ENCODE results near the gene CAMTA1.

DNA sequence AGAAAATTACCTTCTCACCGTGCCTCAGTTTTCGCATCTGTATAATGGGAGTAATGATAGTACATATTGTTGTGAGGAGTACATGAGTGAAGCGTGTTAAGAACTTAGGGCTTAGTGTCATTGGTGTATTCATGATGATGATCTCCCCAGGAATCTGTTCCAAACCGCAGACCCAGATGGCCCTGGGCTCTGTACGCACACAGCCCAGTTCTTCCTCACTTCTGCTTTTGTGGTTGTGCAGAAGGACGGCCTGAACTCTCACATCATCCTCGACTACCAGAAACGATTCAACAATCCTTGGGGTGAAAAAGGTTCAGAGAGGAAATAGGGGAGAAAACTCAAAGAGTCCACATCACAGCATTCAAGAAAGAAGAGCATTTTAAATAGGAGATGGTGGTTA, 323.0 kb downstream of the CAMTA1 start:
- TF ChIP-seq, protein P1, sequence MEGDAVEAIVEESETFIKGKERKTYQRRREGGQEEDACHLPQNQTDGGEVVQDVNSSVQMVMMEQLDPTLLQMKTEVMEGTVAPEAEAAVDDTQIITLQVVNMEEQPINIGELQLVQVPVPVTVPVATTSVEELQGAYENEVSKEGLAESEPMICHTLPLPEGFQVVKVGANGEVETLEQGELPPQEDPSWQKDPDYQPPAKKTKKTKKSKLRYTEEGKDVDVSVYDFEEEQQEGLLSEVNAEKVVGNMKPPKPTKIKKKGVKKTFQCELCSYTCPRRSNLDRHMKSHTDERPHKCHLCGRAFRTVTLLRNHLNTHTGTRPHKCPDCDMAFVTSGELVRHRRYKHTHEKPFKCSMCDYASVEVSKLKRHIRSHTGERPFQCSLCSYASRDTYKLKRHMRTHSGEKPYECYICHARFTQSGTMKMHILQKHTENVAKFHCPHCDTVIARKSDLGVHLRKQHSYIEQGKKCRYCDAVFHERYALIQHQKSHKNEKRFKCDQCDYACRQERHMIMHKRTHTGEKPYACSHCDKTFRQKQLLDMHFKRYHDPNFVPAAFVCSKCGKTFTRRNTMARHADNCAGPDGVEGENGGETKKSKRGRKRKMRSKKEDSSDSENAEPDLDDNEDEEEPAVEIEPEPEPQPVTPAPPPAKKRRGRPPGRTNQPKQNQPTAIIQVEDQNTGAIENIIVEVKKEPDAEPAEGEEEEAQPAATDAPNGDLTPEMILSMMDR (conservative IDR thresholded peaks at IDR 0.05; ENCODE audit: low read length): no peak
- TF ChIP-seq EZH2phosphoT487 (IDR thresholded peaks at IDR 0.05; ENCODE audit: borderline replicate concordance, low read depth, low read length): no peak
